Progenitor cell of endocrine pancreas (in vitro differentiated cells): Measurements from ENCODE around the gene ANKS1A. TPM values are rescaled to one million over a fixed set of nuclear protein-coding genes. Genes with fewer than 3 reads are reported as not detected.

Experiments
- DNase-seq: peaks from one replicate; pipeline ENCODE4 v3.0.0; 2021; ENCODE audit warnings: low spot score; ENCODE audit not compliant: unreplicated experiment
- H3K27ac Mint-ChIP-seq: 2 replicates; pipeline ENCODE4 v1.8.0; 2021; ENCODE audit warnings: mild to moderate bottlenecking, moderate library complexity, mixed read lengths
- H3K27me3 Mint-ChIP-seq: 2 replicates; pipeline ENCODE4 v1.8.0; 2021; ENCODE audit warnings: mixed read lengths
- H3K36me3 Mint-ChIP-seq: 2 replicates; pipeline ENCODE4 v1.8.0; 2022; ENCODE audit warnings: mixed read lengths; ENCODE audit not compliant: insufficient read depth
- H3K4me1 Mint-ChIP-seq: 2 replicates; pipeline ENCODE4 v1.8.0; 2021; ENCODE audit warnings: low read depth, mixed read lengths
- H3K4me3 Mint-ChIP-seq: 2 replicates; pipeline ENCODE4 v1.8.0; 2021; ENCODE audit warnings: low read depth, mild to moderate bottlenecking, moderate library complexity, mixed read lengths
- H3K9me3 Mint-ChIP-seq: 2 replicates; pipeline ENCODE4 v1.8.0; 2021; ENCODE audit warnings: low read depth, mixed read lengths
- CTCF ChIP-seq: fragments of 200-600 bp; sonication (generic); IDR thresholded peaks from one replicate; pipeline ENCODE4 v1.5.0; 2021; ENCODE audit warnings: antibody characterized with exemption, mild to moderate bottlenecking; ENCODE audit not compliant: unreplicated experiment
- total RNA-seq: library from RNA; stranded (reverse); gene quantifications from 2 replicates; pipeline ENCODE4 v1.2.1, GENCODE V29; 2021

The ANKS1A gene
- total RNA-seq, 1 donor from 2014 or later: 36.4 TPM

GRCh38 chr6:34964564-34964963 is 75.5 kb downstream of the ANKS1A start:
- H3K4me1 Mint-ChIP-seq: peaks cover 2% of the 10 kb centered on the region
- no peak for DNase-seq
- no peaks in the 10 kb centered on the region for H3K36me3 Mint-ChIP-seq
- H3K4me3 Mint-ChIP-seq: no peak overlapping the region
- H3K27me3 Mint-ChIP-seq: no peaks in the 10 kb centered on the region
- no peak for TF ChIP-seq CTCF
- no peaks in the 10 kb centered on the region for H3K9me3 Mint-ChIP-seq
- H3K27ac Mint-ChIP-seq: no peak overlapping the region

GRCh38 chr6:34967461-34967860 is 78.4 kb downstream of the ANKS1A start:
- H3K4me1 Mint-ChIP-seq: peaks cover 2% of the 10 kb centered on the region
- peaks cover 3% of the 10 kb centered on the region for H3K36me3 Mint-ChIP-seq
- no peaks in the 10 kb centered on the region for H3K27me3 Mint-ChIP-seq
- no peak overlapping the region for H3K27ac Mint-ChIP-seq
- no peak overlapping the region for H3K4me3 Mint-ChIP-seq
- TF ChIP-seq CTCF: no peak
- H3K9me3 Mint-ChIP-seq: no peaks in the 10 kb centered on the region
- no peak for DNase-seq

GRCh38 chr6:34969662-34970265 is 80.7 kb downstream of the ANKS1A start:
- TF ChIP-seq CTCF: no peak
- Mint-ChIP-seq H3K27me3 (no peaks in the 10 kb centered on the region), H3K4me3 (no peak overlapping the region), H3K27ac (no peak overlapping the region), H3K4me1 (peaks cover 2% of the 10 kb centered on the region), H3K9me3 (no peaks in the 10 kb centered on the region), H3K36me3 (peaks cover 3% of the 10 kb centered on the region)
- no peak for DNase-seq

GRCh38 chr6:34970488-34970887 is 81.4 kb downstream of the ANKS1A start:
- H3K27ac Mint-ChIP-seq: no peak overlapping the region
- H3K27me3 Mint-ChIP-seq: no peaks in the 10 kb centered on the region
- H3K9me3 Mint-ChIP-seq: no peaks in the 10 kb centered on the region
- no peak overlapping the region for H3K4me3 Mint-ChIP-seq
- peaks cover 3% of the 10 kb centered on the region for H3K36me3 Mint-ChIP-seq
- TF ChIP-seq CTCF: no peak
- DNase-seq: no peak
- peaks cover 2% of the 10 kb centered on the region for H3K4me1 Mint-ChIP-seq

GRCh38 chr6:34970957-34971356 is 81.9 kb downstream of the ANKS1A start:
- TF ChIP-seq CTCF: no peak
- Mint-ChIP-seq H3K27me3 (no peaks in the 10 kb centered on the region), H3K9me3 (no peaks in the 10 kb centered on the region), H3K4me3 (no peak overlapping the region), H3K4me1 (peaks cover 2% of the 10 kb centered on the region), H3K27ac (no peak overlapping the region), H3K36me3 (peaks cover 3% of the 10 kb centered on the region)
- no peak for DNase-seq
